Measurements from ENCODE around the gene UGT1A7. TPM values are rescaled to one million over a fixed set of nuclear protein-coding genes. Genes with fewer than 3 reads are reported as not detected.
A peak's percentile ranks its signal among the peaks of the same experiment; 100 is the strongest.

UGT1A7 gene
- total and polyA plus RNA-seq, 9 of the 15 experiments (the other 6 are each of a cell fraction or from before 2014, with no cell fraction given): not detected

GRCh38 chr2:233700028-233700635, 18.4 kb downstream of the UGT1A7 start (continued):
- TF ChIP-seq TSHZ1 (CRISPR knock-in tag; IDR thresholded peaks at IDR 0.05): no peak
- TF ChIP-seq SAP30 (IDR thresholded peaks at IDR 0.05; ENCODE audit: borderline replicate concordance, insufficient read depth, low read depth, low read length, poor library complexity, severe bottlenecking): no peak
- no peak for TF ChIP-seq FOXO4 (CRISPR knock-in tag; IDR thresholded peaks at IDR 0.05)
- TF ChIP-seq RUNX1 (IDR thresholded peaks at IDR 0.05; ENCODE audit: low read depth): no peak
- TF ChIP-seq HDAC6 (IDR thresholded peaks at IDR 0.05; ENCODE audit: low read depth, low read length): no peak
- peak; percentile 58; the same call in 1 of the 2 replicates for TF ChIP-seq BCL6 (CRISPR knock-in tag; IDR thresholded peaks at IDR 0.05)
- no peak; the same call in 1 of the 2 replicates for TF ChIP-seq JUND (IDR thresholded peaks at IDR 0.05; ENCODE audit: borderline replicate concordance, low read depth, low read length)
- no peak for TF ChIP-seq JUND (tag; IDR thresholded peaks at IDR 0.05; ENCODE audit: borderline replicate concordance, low read depth, low read length)
- TF ChIP-seq CBX5 (IDR thresholded peaks at IDR 0.05; ENCODE audit: borderline replicate concordance, low read depth): no peak
- no peak for TF ChIP-seq PML (IDR thresholded peaks at IDR 0.05; ENCODE audit: low read length)
- no peak for TF ChIP-seq POLR3A (IDR thresholded peaks at IDR 0.05; ENCODE audit: borderline replicate concordance, extremely low read depth, insufficient read depth, insufficient read length)
- TF ChIP-seq PTTG1 (tag; IDR thresholded peaks at IDR 0.05; ENCODE audit: low read depth): no peak
- no peak for TF ChIP-seq KDM4B (IDR thresholded peaks at IDR 0.05; ENCODE audit: borderline replicate concordance in 2 of 2, low read depth in 1 of 2)
- no peak for TF ChIP-seq ZNF354B (CRISPR knock-in tag; IDR thresholded peaks at IDR 0.05)
- no peak for TF ChIP-seq ZNF77 (CRISPR knock-in tag; IDR thresholded peaks at IDR 0.05)
- no peak for TF ChIP-seq PTRF (tag; IDR thresholded peaks at IDR 0.05)
- TF ChIP-seq GMEB1 (CRISPR knock-in tag; IDR thresholded peaks at IDR 0.05): no peak
- TF ChIP-seq SMARCE1 (IDR thresholded peaks at IDR 0.05): peak; percentile 86; the same call in 1 of the 2 replicates
- TF ChIP-seq KDM1A (IDR thresholded peaks at IDR 0.05): peak; percentile 48 to 57; a peak in 3 of 4 replicates
- TF ChIP-seq ZNF449 (CRISPR knock-in tag; IDR thresholded peaks at IDR 0.05): no peak
- no peak for TF ChIP-seq ZNF707 (CRISPR knock-in tag; conservative IDR thresholded peaks at IDR 0.05)
